HL-60 (cell line): ENCODE data around the gene PTGS1.

ENCODE experiments used
- GABPA ChIP-seq: IDR thresholded peaks from 2 replicates; pipeline ENCODE4 v1.6.1; 2012; ENCODE audit warnings: low read depth
- POLR2AphosphoS5 ChIP-seq: IDR thresholded peaks from 2 replicates; pipeline ENCODE4 v1.6.1; 2012; ENCODE audit warnings: low read depth
- REST ChIP-seq: IDR thresholded peaks from 2 replicates; pipeline ENCODE4 v1.6.1; 2012; ENCODE audit warnings: low read depth; ENCODE audit not compliant: insufficient replicate concordance
- TF ChIP-seq, protein P1 (sequence below): IDR thresholded peaks from one replicate; pipeline ENCODE4 v1.5.1; 2011; ENCODE audit warnings: low read length, control low read depth, inconsistent platforms; ENCODE audit not compliant: insufficient read depth

DNA sequence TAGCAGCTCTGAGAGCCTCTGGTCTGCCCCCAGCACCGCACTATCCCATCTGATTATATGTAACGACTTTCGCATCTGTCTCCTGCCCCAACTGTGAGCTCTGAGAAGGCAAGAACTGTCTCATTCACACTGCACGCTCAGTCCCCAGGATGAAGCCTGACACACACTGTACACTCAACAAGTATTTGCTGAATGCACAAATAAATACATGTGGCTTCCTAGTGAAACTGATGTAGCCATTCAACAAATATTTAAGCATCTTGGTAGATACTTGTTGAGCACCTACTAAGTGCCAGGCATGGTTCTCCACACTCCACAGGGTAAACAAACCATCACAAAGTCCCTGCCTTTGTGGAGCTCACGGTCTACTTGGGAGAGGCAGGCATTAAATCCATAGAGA lies 34.6 kb upstream of the PTGS1 start:
- TF ChIP-seq, protein P1, sequence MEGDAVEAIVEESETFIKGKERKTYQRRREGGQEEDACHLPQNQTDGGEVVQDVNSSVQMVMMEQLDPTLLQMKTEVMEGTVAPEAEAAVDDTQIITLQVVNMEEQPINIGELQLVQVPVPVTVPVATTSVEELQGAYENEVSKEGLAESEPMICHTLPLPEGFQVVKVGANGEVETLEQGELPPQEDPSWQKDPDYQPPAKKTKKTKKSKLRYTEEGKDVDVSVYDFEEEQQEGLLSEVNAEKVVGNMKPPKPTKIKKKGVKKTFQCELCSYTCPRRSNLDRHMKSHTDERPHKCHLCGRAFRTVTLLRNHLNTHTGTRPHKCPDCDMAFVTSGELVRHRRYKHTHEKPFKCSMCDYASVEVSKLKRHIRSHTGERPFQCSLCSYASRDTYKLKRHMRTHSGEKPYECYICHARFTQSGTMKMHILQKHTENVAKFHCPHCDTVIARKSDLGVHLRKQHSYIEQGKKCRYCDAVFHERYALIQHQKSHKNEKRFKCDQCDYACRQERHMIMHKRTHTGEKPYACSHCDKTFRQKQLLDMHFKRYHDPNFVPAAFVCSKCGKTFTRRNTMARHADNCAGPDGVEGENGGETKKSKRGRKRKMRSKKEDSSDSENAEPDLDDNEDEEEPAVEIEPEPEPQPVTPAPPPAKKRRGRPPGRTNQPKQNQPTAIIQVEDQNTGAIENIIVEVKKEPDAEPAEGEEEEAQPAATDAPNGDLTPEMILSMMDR, result no peak
- TF ChIP-seq REST (no peak), GABPA (no peak), POLR2AphosphoS5 (no peak)
